ENCODE measurements around the gene LPIN1. TPM values are rescaled to one million over a fixed set of nuclear protein-coding genes. Genes with fewer than 3 reads are reported as not detected.

Gene LPIN1
- total RNA-seq, 1 donor from 2014 or later = 23.4 TPM

DNA sequence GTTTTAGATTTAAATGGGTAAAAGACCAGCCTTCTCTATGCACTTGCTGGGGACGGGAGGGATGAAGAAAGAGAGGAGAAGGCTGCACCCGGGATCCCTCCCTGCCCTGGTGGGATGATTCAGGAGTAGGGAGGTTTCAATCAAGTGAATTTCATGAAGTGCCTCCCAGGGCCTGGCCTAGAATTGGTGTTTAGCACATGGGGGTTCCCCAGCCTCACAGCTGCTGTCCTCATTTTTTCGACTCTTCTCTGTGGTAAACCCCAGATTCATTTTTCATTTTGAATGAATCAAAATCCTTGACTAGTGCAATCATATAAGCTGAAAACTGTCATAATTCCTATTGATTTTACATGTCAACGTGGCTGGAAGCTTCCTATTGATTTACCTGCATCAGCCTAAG, 81.1 kb downstream of the LPIN1 start:
- Histone ChIP-seq H3K79me2 (ENCODE audit: insufficient read depth, low read length) (no peaks in the 10 kb centered on the region), H3K4me3 (ENCODE audit: insufficient read depth, low read depth, low read length) (no peak overlapping the region), H3K4me2 (ENCODE audit: low read length) (no peak overlapping the region), H2AFZ (ENCODE audit: low read depth, low read length) (no peak overlapping the region), H4K20me1 (ENCODE audit: insufficient read depth, low read length) (no peaks in the 10 kb centered on the region), H3K36me3 (ENCODE audit: insufficient read depth, low read length) (peaks cover 6% of the 10 kb centered on the region), H3K27me3 (ENCODE audit: insufficient read depth, low read length) (no peaks in the 10 kb centered on the region), H3K9ac (ENCODE audit: low read length) (no peak overlapping the region), H3K27ac (ENCODE audit: low read depth, low read length) (no peak overlapping the region), H3K9me3 (ENCODE audit: insufficient read depth, low read depth, low read length) (no peaks in the 10 kb centered on the region), H3K4me1 (ENCODE audit: insufficient read depth, low read length) (peaks cover 21% of the 10 kb centered on the region)
- H3K36me3 Mint-ChIP-seq (ENCODE audit: low read depth, unreplicated experiment) = peaks cover 11% of the 10 kb centered on the region
- no peaks in the 10 kb centered on the region for H3K9me3 Mint-ChIP-seq (ENCODE audit: unreplicated experiment)
- DNase-seq (ENCODE audit: low read depth) (no peak), FAIRE-seq (no peak)
- peaks cover 20% of the 10 kb centered on the region for H3K4me1 Mint-ChIP-seq (ENCODE audit: low read depth, unreplicated experiment)
- H3K4me3 Mint-ChIP-seq (ENCODE audit: unreplicated experiment) = no peak overlapping the region
- TF ChIP-seq, protein P1, sequence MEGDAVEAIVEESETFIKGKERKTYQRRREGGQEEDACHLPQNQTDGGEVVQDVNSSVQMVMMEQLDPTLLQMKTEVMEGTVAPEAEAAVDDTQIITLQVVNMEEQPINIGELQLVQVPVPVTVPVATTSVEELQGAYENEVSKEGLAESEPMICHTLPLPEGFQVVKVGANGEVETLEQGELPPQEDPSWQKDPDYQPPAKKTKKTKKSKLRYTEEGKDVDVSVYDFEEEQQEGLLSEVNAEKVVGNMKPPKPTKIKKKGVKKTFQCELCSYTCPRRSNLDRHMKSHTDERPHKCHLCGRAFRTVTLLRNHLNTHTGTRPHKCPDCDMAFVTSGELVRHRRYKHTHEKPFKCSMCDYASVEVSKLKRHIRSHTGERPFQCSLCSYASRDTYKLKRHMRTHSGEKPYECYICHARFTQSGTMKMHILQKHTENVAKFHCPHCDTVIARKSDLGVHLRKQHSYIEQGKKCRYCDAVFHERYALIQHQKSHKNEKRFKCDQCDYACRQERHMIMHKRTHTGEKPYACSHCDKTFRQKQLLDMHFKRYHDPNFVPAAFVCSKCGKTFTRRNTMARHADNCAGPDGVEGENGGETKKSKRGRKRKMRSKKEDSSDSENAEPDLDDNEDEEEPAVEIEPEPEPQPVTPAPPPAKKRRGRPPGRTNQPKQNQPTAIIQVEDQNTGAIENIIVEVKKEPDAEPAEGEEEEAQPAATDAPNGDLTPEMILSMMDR (IDR thresholded peaks at IDR 0.05; ENCODE audit: insufficient read depth, low read depth, low read length) = no peak
- TF ChIP-seq EZH2 (IDR thresholded peaks at IDR 0.05; ENCODE audit: insufficient read depth, low read length) = no peak
- H3K27ac Mint-ChIP-seq (ENCODE audit: unreplicated experiment) = no peak overlapping the region
- peaks cover 4% of the 10 kb centered on the region for H3K27me3 Mint-ChIP-seq (ENCODE audit: low read depth, unreplicated experiment)

DNA sequence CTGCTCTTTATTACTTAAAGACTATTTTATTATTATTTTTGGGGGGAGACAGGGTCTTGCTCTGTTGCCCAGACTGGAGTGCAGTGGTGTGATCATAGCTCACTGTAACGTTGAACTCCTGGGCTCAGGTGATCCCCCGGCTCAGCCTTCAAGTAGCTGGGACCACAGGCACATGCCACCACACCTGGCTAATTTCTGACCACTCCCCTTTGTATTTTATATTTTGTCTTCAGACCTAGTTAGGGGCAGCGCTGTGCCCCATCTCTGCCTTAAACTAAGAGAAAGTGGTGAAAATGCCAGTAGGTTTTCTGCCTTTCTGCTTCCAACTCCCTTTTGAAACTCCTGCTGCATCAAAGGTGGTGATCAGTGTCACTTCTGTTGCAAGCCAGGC, 82.5 kb downstream of the LPIN1 start:
- TF ChIP-seq, protein P1 (IDR thresholded peaks at IDR 0.05; ENCODE audit: insufficient read depth, low read depth, low read length) = no peak
- H3K4me3 ChIP-seq (ENCODE audit: insufficient read depth, low read depth, low read length) = no peak overlapping the region
- H3K27ac Mint-ChIP-seq (ENCODE audit: unreplicated experiment) = no peak overlapping the region
- H3K9me3 Mint-ChIP-seq (ENCODE audit: unreplicated experiment) = peaks cover 6% of the 10 kb centered on the region
- H3K4me1 ChIP-seq (ENCODE audit: insufficient read depth, low read length) = peaks cover 31% of the 10 kb centered on the region
- H3K4me1 Mint-ChIP-seq (ENCODE audit: low read depth, unreplicated experiment) = peaks cover 29% of the 10 kb centered on the region
- no peak overlapping the region for H3K9ac ChIP-seq (ENCODE audit: low read length)
- peaks cover 8% of the 10 kb centered on the region for H3K36me3 Mint-ChIP-seq (ENCODE audit: low read depth, unreplicated experiment)
- peak overlapping the region; percentile 81 for H3K27ac ChIP-seq (ENCODE audit: low read depth, low read length)
- no peak for FAIRE-seq
- H4K20me1 ChIP-seq (ENCODE audit: insufficient read depth, low read length) = no peaks in the 10 kb centered on the region
- DNase-seq (ENCODE audit: low read depth) = no peak
- no peak overlapping the region for H3K4me3 Mint-ChIP-seq (ENCODE audit: unreplicated experiment)
- peaks cover 6% of the 10 kb centered on the region for H3K36me3 ChIP-seq (ENCODE audit: insufficient read depth, low read length)
- no peaks in the 10 kb centered on the region for H3K79me2 ChIP-seq (ENCODE audit: insufficient read depth, low read length)
- peak overlapping the region; percentile 87 for H3K4me2 ChIP-seq (ENCODE audit: low read length)
- no peak overlapping the region for H2AFZ ChIP-seq (ENCODE audit: low read depth, low read length)
- H3K27me3 Mint-ChIP-seq (ENCODE audit: low read depth, unreplicated experiment) = peaks cover 4% of the 10 kb centered on the region
- no peaks in the 10 kb centered on the region for H3K9me3 ChIP-seq (ENCODE audit: insufficient read depth, low read depth, low read length)
- no peaks in the 10 kb centered on the region for H3K27me3 ChIP-seq (ENCODE audit: insufficient read depth, low read length)

DNA sequence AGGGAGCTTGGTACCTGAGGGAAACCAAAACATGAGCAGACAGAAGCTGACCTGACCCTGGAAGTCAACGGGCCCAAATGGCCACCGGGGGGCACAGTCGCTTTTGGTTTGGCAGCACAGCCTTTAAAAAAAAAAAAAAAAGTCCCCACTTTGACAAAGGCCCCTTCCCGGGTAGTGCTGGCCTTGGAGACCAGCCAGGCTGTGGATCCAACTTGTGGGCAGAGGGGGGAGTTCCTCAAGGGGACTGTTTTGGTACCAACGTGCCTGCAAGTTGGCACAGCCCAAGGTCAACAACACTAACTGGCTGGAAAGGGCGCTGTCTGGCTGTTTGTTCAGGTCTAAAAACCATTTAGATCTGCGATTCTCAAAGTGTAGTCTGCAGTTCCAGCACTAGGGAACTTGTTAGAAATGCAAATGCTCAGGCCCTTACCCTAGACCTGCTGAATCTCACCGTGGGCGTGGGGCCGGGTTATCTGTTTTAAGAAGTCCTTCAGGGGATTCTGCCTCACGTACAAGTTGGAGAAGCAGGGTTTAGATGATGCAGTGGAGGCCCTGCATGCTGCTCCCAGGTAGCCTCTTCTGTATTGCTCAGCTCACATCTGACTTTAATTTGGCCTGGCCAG, 83.0 kb downstream of the LPIN1 start:
- Histone ChIP-seq H3K4me3 (ENCODE audit: insufficient read depth, low read depth, low read length) (no peak overlapping the region), H3K9ac (ENCODE audit: low read length) (peak overlapping the region; percentile 75), H2AFZ (ENCODE audit: low read depth, low read length) (peak overlapping the region; percentile 42), H3K27me3 (ENCODE audit: insufficient read depth, low read length) (no peaks in the 10 kb centered on the region), H3K36me3 (ENCODE audit: insufficient read depth, low read length) (peaks cover 6% of the 10 kb centered on the region), H3K4me2 (ENCODE audit: low read length) (peak overlapping the region; percentile 87), H3K4me1 (ENCODE audit: insufficient read depth, low read length) (peaks cover 34% of the 10 kb centered on the region), H3K79me2 (ENCODE audit: insufficient read depth, low read length) (no peaks in the 10 kb centered on the region), H3K9me3 (ENCODE audit: insufficient read depth, low read depth, low read length) (no peaks in the 10 kb centered on the region), H4K20me1 (ENCODE audit: insufficient read depth, low read length) (no peaks in the 10 kb centered on the region), H3K27ac (ENCODE audit: low read depth, low read length) (peak overlapping the region; percentile 81)
- FAIRE-seq (no peak), DNase-seq (ENCODE audit: low read depth) (peak; percentile 16)
- peaks cover 3% of the 10 kb centered on the region for H3K36me3 Mint-ChIP-seq (ENCODE audit: low read depth, unreplicated experiment)
- H3K27me3 Mint-ChIP-seq (ENCODE audit: low read depth, unreplicated experiment) = peaks cover 4% of the 10 kb centered on the region
- peaks cover 31% of the 10 kb centered on the region for H3K4me1 Mint-ChIP-seq (ENCODE audit: low read depth, unreplicated experiment)
- H3K9me3 Mint-ChIP-seq (ENCODE audit: unreplicated experiment) = peaks cover 6% of the 10 kb centered on the region
- peak overlapping the region; percentile 67 for H3K4me3 Mint-ChIP-seq (ENCODE audit: unreplicated experiment)
- peak overlapping the region; percentile 93 for H3K27ac Mint-ChIP-seq (ENCODE audit: unreplicated experiment)
- TF ChIP-seq EZH2 (IDR thresholded peaks at IDR 0.05; ENCODE audit: insufficient read depth, low read length) = no peak
- TF ChIP-seq, protein P1 (IDR thresholded peaks at IDR 0.05; ENCODE audit: insufficient read depth, low read depth, low read length) = peak; percentile 31
